ENCODE data around the gene SLCO3A1.

The SLCO3A1 gene

GRCh38 chr15:92170897-92171296 is 317.4 kb downstream of the SLCO3A1 start:
- Histone ChIP-seq H3K4me3 (replicated peaks; ENCODE audit: insufficient read depth, low read length) (no peak overlapping the region), H3K27ac (replicated peaks) (no peak overlapping the region), H3K27me3 (ENCODE audit: insufficient read depth, poor library complexity, severe bottlenecking) (no peaks in the 10 kb centered on the region)
- no peak for DNase-seq (ENCODE audit: low read depth in 1 of 2, low spot score in 1 of 2)
- TF ChIP-seq POLR2AphosphoS5 (IDR thresholded peaks at IDR 0.05; ENCODE audit: low read depth) (no peak), CTCF (IDR thresholded peaks at IDR 0.05; ENCODE audit: insufficient read depth, low read length) (no peak)
- TF ChIP-seq, protein P1, sequence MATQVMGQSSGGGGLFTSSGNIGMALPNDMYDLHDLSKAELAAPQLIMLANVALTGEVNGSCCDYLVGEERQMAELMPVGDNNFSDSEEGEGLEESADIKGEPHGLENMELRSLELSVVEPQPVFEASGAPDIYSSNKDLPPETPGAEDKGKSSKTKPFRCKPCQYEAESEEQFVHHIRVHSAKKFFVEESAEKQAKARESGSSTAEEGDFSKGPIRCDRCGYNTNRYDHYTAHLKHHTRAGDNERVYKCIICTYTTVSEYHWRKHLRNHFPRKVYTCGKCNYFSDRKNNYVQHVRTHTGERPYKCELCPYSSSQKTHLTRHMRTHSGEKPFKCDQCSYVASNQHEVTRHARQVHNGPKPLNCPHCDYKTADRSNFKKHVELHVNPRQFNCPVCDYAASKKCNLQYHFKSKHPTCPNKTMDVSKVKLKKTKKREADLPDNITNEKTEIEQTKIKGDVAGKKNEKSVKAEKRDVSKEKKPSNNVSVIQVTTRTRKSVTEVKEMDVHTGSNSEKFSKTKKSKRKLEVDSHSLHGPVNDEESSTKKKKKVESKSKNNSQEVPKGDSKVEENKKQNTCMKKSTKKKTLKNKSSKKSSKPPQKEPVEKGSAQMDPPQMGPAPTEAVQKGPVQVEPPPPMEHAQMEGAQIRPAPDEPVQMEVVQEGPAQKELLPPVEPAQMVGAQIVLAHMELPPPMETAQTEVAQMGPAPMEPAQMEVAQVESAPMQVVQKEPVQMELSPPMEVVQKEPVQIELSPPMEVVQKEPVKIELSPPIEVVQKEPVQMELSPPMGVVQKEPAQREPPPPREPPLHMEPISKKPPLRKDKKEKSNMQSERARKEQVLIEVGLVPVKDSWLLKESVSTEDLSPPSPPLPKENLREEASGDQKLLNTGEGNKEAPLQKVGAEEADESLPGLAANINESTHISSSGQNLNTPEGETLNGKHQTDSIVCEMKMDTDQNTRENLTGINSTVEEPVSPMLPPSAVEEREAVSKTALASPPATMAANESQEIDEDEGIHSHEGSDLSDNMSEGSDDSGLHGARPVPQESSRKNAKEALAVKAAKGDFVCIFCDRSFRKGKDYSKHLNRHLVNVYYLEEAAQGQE (IDR thresholded peaks at IDR 0.05; ENCODE audit: insufficient replicate concordance, low read depth): no peak

DNA sequence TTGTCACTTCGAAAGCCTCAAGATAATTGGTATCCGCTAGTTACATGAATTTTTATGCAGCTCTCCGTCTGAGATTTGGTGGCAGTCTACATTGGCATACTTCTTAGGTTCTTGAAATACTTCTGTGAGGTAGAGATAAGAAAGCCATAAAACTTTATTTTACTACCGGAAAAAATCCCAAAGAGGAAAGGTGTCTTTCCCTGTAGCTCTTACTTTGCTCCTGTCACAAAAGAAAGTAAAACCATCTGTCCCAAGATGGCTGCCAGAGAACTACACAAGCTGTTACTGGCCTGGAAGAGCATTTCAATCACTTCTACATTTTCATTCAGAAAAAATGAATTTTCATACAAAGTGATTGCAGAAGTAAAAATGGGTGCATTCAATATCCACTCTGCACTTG is 325.4 kb downstream of the SLCO3A1 start:
- H3K27ac ChIP-seq (replicated peaks): no peak overlapping the region
- TF ChIP-seq POLR2AphosphoS5 (IDR thresholded peaks at IDR 0.05; ENCODE audit: low read depth): no peak
- no peak for TF ChIP-seq CTCF (IDR thresholded peaks at IDR 0.05; ENCODE audit: insufficient read depth, low read length)
- TF ChIP-seq, protein P1 (IDR thresholded peaks at IDR 0.05; ENCODE audit: insufficient replicate concordance, low read depth): no peak
- TF ChIP-seq SPI1 (IDR thresholded peaks at IDR 0.05; ENCODE audit: borderline replicate concordance, low read depth): no peak
- no peak for TF ChIP-seq GABPA (IDR thresholded peaks at IDR 0.05; ENCODE audit: low read depth)
- H3K4me3 ChIP-seq (replicated peaks; ENCODE audit: insufficient read depth, low read length): no peak overlapping the region
- DNase-seq (ENCODE audit: low read depth in 1 of 2, low spot score in 1 of 2): no peak
- H3K27me3 ChIP-seq (ENCODE audit: insufficient read depth, poor library complexity, severe bottlenecking): no peaks in the 10 kb centered on the region

DNA sequence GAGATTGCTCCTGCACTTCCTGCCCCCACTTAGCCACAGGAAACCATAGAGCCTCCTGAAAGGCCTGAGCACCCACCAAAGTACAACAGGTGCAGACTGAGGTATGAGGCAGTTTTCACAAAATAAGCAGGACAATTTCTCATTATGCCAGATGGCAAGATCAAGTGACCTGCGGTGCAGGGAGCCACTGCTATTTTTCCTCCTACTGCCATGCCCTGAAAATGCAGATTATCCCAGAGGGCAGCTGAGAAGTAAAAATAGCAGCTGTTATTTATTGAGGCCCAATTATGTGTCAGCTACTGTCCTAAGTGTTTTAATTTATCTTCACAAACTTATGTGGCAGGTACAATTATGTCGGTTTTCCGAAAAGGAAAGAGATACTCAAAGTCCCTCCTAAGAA is 330.6 kb downstream of the SLCO3A1 start:
- DNase-seq (ENCODE audit: low read depth in 1 of 2, low spot score in 1 of 2): no peak
- TF ChIP-seq GABPA (IDR thresholded peaks at IDR 0.05; ENCODE audit: low read depth) (no peak), SPI1 (IDR thresholded peaks at IDR 0.05; ENCODE audit: borderline replicate concordance, low read depth) (no peak), POLR2AphosphoS5 (IDR thresholded peaks at IDR 0.05; ENCODE audit: low read depth) (no peak), CTCF (IDR thresholded peaks at IDR 0.05; ENCODE audit: insufficient read depth, low read length) (no peak)
- TF ChIP-seq, protein P1 (IDR thresholded peaks at IDR 0.05; ENCODE audit: insufficient replicate concordance, low read depth): no peak
- Histone ChIP-seq H3K4me3 (replicated peaks; ENCODE audit: insufficient read depth, low read length) (no peak overlapping the region), H3K27me3 (ENCODE audit: insufficient read depth, poor library complexity, severe bottlenecking) (no peaks in the 10 kb centered on the region), H3K27ac (replicated peaks) (no peak overlapping the region)

Data from HL-60 (cell line).